Ovary (tissue), 9 donors: Measurements from ENCODE around the gene MATN4. TPM values are rescaled to one million over a fixed set of nuclear protein-coding genes. Genes with fewer than 3 reads are reported as not detected.

Source experiments
- DNase-seq, 5 donors: peaks; one replicate each; pipeline ENCODE4 v3.0.0-alpha.2; 2019 to 2020
- H3K27ac ChIP-seq, 2 donors: fragments of 200-600 bp; one replicate each; pipeline versions ENCODE4 v1.5.1 to v1.8.0; 2019 to 2022
- H3K27me3 ChIP-seq: fragments of 200-600 bp; one replicate; pipeline ENCODE4 v1.8.0; 2022
- H3K36me3 ChIP-seq: fragments of 200-600 bp; sonication (generic); one replicate; pipeline ENCODE4 v1.5.1; 2019
- H3K4me1 ChIP-seq: one replicate; pipeline ENCODE4 v1.8.1; 2013; ENCODE audit warnings: mild to moderate bottlenecking, moderate library complexity; ENCODE audit not compliant: insufficient read depth
- H3K4me3 ChIP-seq: fragments of 200-600 bp; sonication (generic); one replicate; pipeline ENCODE4 v1.5.1; 2017
- H3K9me3 ChIP-seq, 2 donors: fragments of 200-600 bp in 1 of 2; sonication (generic) in 1 of 2; one replicate each; pipeline versions ENCODE4 v1.5.1 to v1.8.1; 2013 to 2019; ENCODE audit warnings: mild to moderate bottlenecking in 1 of 2, moderate library complexity in 1 of 2
- EP300 ChIP-seq: sonication (generic); formaldehyde crosslinking; IDR thresholded peaks from one replicate; pipeline ENCODE4 v1.6.1; 2017; ENCODE audit warnings: antibody characterized with exemption
- POLR2A ChIP-seq: fragments of 450-650 bp; IDR thresholded peaks from one replicate; pipeline ENCODE4 v1.6.1; 2017; ENCODE audit warnings: antibody characterized with exemption, mild to moderate bottlenecking, moderate library complexity
- WGBS, 3 donors: extraction: QIAGEN DNeasy Blood & Tissue Kit in 1 of 3; methylation state at CpG; one replicate each; pipeline versions ENCODE4 v1.1.5 to v1.1.7; 2013 to 2017; 5-methylcytosine and 5-hydroxymethylcytosine counted together
- intact Hi-C, 4 donors: fragments of 100-400 bp; cut with DNase I; formaldehyde crosslinking; loops; one replicate each; pipeline versions ENCODE4 v1.11.0 to v1.15.1; 2022 to 2023
- polyA plus RNA-seq, 2 donors: library from polyadenylated mRNA; stranded (reverse); fragments of 200-250 nt in 1 of 2; fragments of 350-450 nt in 1 of 2; fragmentation: Illumina TruSeq in 1 of 2; extraction: RNeasy Lipid Tissue Mini Kit (QIAGEN cat#74804) in 1 of 2; gene quantifications; one replicate each; pipeline ENCODE4 v1.2.3, GENCODE V29; 2013 to 2014
- total RNA-seq, 7 donors: library from RNA; depleted of rRNA in 2 of 7; stranded (reverse); fragments of >200 nt in 2 of 7; fragmentation: NEBNext Ultra II Directional in 3 of 7; extraction: Animal tissue kit (Norgen Biotek cat#: 25700) in 3 of 7; gene quantifications; one replicate each; pipeline versions ENCODE4 v1.1.0 to v1.2.4, GENCODE V29; 2016 to 2023
- TF ChIP-seq, protein P1 (sequence below), 3 donors: fragments of 450-650 bp in 2 of 3; fragments of 200-600 bp in 1 of 3; IDR thresholded peaks; one replicate each; pipeline versions ENCODE4 v1.5.1 to v1.8.0; 2016 to 2022; ENCODE audit warnings: antibody characterized with exemption in 3 of 3, mild to moderate bottlenecking in 1 of 3
- donor health status: DM: no; HTN: no; CAD: no; lungs with moderate emphysema.
- donor health status: DM: no; HTN: no; CAD: no.
- donor health status: Bipolar disorder and iron deficiency.
- donor health status: DM: yes; HTN: yes; CAD: no.
- donor health status: DM: no; HTN: no; CAD: no.
- donor health status: DM: yes; HTN: yes; CAD: no.

MATN4 gene
- total and polyA plus RNA-seq, 9 donors: 0.10 TPM; not detected in 8

GRCh38 chr20:45291526-45291925, 16.6 kb downstream of the MATN4 start:
- intact Hi-C loops: no loop called here
- 80 to 85% (median 80%) methylated on average over 9 of the region's 9 CpGs for WGBS, 3 donors
- Histone ChIP-seq H3K9me3 (no peaks in the 10 kb centered on the region), H3K36me3 (no peaks in the 10 kb centered on the region), H3K4me1 (no peaks in the 10 kb centered on the region), H3K4me3 (no peak overlapping the region), H3K27ac (no peak overlapping the region), H3K27me3 (no peaks in the 10 kb centered on the region)
- DNase-seq: no peak
- TF ChIP-seq, protein P1, sequence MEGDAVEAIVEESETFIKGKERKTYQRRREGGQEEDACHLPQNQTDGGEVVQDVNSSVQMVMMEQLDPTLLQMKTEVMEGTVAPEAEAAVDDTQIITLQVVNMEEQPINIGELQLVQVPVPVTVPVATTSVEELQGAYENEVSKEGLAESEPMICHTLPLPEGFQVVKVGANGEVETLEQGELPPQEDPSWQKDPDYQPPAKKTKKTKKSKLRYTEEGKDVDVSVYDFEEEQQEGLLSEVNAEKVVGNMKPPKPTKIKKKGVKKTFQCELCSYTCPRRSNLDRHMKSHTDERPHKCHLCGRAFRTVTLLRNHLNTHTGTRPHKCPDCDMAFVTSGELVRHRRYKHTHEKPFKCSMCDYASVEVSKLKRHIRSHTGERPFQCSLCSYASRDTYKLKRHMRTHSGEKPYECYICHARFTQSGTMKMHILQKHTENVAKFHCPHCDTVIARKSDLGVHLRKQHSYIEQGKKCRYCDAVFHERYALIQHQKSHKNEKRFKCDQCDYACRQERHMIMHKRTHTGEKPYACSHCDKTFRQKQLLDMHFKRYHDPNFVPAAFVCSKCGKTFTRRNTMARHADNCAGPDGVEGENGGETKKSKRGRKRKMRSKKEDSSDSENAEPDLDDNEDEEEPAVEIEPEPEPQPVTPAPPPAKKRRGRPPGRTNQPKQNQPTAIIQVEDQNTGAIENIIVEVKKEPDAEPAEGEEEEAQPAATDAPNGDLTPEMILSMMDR (IDR thresholded peaks at IDR 0.05): no peak
- TF ChIP-seq EP300: no peak
- no peak for TF ChIP-seq POLR2A

GRCh38 chr20:45290677-45291355, 17.3 kb downstream of the MATN4 start:
- Histone ChIP-seq H3K4me1 (no peaks in the 10 kb centered on the region), H3K4me3 (no peak overlapping the region), H3K27ac (no peak overlapping the region), H3K27me3 (no peaks in the 10 kb centered on the region), H3K9me3 (no peaks in the 10 kb centered on the region), H3K36me3 (no peaks in the 10 kb centered on the region)
- WGBS, 3 donors: 21 to 22% (median 21%) methylated on average over 8 of the region's 8 CpGs
- peak; percentile 46 to 66 (median 56) for DNase-seq
- intact Hi-C loops: no loop called here
- TF ChIP-seq, protein P1 (IDR thresholded peaks at IDR 0.05): peak in 2 of 3 donors; percentile 40 to 55
- no peak for TF ChIP-seq POLR2A

- 74 to 76% (median 75%) methylated on average over 13 of the region's 13 CpGs for WGBS, 3 donors
- no peak for DNase-seq
- H3K9me3 ChIP-seq: no peaks in the 10 kb centered on the region
- TF ChIP-seq, protein P1 (IDR thresholded peaks at IDR 0.05): no peak
- TF ChIP-seq EP300: no peak
- TF ChIP-seq POLR2A: no peak
- H3K27ac ChIP-seq: no peak overlapping the region
- no peaks in the 10 kb centered on the region for H3K4me1 ChIP-seq
- H3K36me3 ChIP-seq: no peaks in the 10 kb centered on the region
- H3K4me3 ChIP-seq: no peak overlapping the region
- intact Hi-C loops: no loop called here
- H3K27me3 ChIP-seq: no peaks in the 10 kb centered on the region
These were observed 18.0 kb downstream of the MATN4 start for GRCh38 chr20:45289942-45290676.

DNA sequence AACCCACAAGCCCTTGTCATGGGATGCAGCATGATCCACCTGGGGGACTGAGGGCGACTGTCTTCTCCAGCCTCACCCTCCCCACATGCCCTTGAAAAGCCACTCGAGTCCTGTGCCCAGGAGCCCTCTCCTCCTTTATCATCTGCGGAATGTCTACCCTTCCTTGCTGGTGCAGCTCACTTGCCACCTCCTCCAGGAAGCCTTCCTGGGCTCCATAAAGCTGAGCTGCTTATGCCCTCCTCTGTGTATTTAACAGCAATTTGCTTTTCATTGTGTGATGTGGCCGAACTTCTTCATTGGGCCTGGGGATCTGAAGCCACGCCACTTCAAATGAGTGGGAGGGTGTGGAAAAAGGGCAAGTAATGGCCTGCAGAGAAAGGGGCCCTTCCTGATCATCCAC, 19.2 kb downstream of the MATN4 start:
- WGBS, 3 donors: 78 to 88% (median 79%) methylated on average over 5 of the region's 5 CpGs
- no peak for DNase-seq
- no peaks in the 10 kb centered on the region for H3K27me3 ChIP-seq
- H3K4me1 ChIP-seq: no peaks in the 10 kb centered on the region
- H3K36me3 ChIP-seq: no peaks in the 10 kb centered on the region
- intact Hi-C loops: no loop called here
- no peaks in the 10 kb centered on the region for H3K9me3 ChIP-seq
- H3K4me3 ChIP-seq: no peak overlapping the region
- H3K27ac ChIP-seq: no peak overlapping the region
- TF ChIP-seq POLR2A (no peak), EP300 (no peak)
- TF ChIP-seq, protein P1 (IDR thresholded peaks at IDR 0.05): no peak
